NCI-H1436 treated with DMSO at 0.1 percent for 48 hours (cell line): ENCODE data around the gene CXXC1.
"Not testable (repeated sequence)": the region's sequence is repeated elsewhere in the genome, so short reads cannot be mapped to it uniquely, and the experiment has no call there.

ENCODE experiments used
- DNase-seq: peaks from one replicate; lab custom pipeline; 2025; lab: John Stamatoyannopoulos, UW

CXXC1 gene

DNA sequence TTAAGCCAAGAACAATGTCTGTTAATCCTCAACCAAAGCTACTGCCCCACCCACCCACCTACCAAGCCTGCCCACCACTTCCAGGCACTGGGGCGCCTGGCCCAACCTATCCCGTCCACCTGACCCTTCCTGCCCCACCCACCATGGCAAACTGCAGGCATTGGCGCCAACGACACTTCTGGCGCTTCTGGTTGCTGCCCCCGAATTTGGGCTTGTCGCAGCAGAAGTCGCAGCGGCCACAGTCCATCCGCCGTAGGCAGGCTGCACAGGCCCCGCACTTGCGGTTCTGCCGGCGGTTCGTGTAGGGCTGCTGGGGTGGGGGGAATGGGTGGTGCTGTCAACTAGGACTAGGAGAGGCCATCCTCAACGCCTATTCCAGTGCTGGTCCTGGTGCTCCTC, 13.4 kb downstream of the CXXC1 start:
- no peak for DNase-seq

DNA sequence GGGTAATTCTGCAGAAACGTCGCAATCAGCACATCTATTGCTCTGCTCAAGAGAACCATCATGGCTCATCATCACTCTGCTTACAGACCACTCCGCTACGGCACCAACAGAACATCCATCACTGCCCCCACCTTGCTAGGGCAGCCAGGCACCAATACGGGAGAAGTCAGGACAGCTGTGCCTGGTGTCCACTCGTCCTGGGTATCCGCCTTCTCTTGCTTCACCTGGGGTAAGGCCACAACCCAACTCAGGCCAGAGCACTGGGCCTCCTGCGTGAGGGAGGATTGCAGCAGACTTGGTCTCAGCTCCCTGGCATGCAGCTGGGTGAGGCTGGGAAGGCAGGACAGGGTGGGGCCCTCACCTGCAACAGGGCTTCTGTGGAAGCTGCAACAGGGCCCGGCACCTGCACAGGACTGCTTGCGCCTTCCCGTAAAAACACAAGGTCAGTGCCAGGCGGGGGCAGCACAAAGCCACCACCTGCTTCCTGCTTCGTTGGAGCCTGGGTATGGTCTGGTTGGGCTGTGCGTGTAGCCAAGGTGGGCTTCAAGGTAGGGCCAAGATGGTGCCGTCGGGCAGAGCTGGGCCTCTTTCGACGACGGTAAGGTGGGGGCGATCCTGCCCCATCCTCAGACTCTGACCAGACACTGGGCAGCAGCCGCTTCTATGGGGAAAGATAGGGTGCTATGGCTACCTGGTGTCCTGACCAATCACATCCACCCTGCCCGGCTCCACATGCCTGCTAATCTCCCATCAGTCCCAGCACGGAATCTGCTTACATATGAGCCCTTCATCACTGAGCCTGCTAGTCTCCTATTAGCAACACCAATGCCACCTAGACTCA, 14.1 kb downstream of the CXXC1 start:
- no peak for DNase-seq

DNA sequence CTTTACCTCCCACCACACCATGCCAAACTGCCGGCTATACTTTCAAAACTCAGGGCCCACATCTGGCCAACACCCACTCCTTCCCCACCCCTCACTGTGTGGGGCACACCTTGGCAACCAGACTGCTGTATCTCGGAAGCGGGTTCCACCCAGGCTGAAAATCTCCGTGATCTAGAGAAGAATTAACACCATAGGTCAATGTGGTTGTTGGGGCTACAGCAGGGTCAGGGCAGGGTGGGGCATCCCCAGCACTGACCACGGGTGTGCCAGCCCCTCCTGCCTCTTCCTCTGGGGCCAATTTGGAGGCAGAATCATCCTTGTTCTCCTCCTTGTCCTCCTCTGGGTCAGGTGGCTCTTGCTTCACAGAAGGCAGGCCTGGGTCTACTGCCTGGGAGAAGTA, 14.9 kb downstream of the CXXC1 start:
- no peak for DNase-seq

DNA sequence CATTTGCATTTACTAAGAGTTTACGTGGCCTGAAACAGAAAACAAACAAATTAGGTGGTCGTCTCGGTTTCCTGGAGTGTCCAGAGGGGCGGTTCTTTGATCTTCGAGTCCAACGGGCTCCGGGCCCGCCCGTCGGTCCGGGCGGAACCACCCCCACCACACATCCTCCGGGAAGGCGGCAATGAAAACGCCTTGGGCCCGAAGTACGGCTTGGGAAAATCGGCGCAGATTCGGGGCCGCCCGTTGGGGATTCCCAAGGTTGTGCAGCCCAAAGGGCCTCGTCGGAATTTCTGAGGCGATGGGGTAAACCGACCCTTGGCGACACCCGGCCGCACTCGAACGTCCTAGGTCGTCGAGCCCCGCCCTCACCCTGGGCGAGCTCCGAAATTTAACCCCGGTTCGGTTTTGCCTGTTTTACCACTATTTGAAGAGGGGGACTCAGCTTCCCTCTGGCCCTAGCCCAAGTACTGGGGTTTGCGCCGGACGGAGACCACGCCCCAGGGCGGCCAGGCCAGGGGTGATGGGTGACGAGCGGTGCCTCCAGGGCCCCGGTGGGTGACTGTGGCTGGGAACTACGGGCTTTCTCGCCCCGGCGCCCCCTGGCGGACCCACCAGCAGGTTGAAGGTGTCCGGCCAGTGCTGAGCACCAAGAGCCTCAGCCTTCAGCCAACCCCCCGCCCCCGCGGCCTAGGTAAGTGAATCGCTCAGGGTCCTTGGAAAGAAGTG, 19.3 kb downstream of the CXXC1 start:
- DNase-seq, result no peak

DNA sequence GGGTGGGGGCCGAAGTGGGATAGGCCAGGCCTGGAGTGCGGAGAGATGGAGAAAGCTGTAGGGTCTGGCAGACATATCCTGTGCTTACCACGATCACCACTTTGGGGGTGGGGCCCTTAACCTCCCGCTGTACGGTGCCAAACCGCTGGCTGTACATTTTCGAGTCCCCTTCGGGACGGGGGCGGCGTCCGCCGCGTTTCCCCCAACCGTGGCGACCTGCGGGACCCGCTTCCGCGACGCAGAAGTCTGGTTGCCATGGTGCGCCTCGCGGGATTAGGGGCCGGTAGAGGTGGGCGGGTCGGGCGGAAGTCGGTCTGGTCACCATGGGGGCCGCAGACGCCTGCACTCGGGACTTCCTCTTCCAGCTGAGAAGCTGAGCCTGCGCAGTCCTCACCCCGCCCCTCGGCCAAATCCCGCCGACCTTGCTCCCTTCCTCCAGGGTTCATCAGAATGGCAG, 21.2 kb downstream of the CXXC1 start, which contains the start of gene CFAP53:
CFAP53 (minus strand) TSS at position 248 of the 457 bp plus-strand sequence; CDS start at position 157, 91 bp downstream.
- DNase-seq, result peak; percentile 16

DNA sequence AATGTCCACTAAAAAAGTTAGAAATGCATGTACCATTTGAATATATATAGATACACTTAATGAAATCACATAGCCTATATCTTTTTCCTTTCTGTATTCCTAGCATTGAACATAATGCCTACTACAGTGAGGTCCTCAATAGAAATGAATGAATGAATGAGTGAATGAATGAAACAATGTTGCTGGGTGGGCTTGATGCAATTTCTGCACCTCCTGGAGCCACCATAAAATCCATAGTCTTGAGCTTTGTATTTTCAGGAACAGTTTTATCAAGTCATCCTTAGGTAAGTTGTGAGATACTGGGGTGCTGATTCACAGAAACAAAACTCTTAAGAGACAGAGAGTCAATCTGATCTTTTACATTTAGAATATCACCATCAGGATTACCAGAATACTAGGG, 24.5 kb downstream of the CXXC1 start:
- DNase-seq, result no peak

DNA sequence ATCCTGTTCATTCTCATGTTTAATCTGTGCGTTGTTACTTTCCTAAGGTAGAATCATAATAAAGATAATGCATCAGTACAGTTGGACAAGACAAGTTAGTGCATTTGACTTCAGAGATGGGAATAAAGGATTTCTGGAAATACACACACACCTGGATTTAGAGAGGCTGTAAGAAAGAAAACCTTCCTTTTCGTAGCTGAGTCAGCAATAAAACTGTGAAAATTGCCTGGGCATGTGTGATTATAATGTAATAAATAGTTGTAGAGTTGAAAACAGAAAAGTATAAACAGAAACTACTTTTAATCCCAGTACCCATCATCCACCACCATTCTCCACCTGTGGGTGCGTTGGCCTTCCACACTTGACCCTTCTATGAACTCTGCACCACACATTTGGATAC, 36.6 kb downstream of the CXXC1 start:
- no peak for DNase-seq

DNA sequence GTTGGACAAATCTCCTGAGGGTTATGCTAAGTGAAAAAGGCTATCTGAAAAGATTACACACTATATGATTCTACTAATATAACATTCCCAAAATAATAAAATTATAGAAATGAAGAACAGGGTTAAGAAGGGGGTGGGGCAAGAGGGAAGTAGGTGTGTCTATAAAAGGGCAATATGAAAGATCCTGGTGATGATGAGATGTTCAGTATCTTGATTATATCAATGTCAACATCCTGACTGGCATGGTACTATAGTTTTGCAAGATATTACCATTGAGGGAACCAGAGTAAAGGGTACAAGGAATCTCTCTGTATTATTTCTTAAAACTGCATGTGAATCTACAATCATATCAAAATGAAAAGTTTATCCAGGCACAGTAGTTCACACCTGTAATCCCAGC, 37.9 kb downstream of the CXXC1 start:
- DNase-seq, result no peak

DNA sequence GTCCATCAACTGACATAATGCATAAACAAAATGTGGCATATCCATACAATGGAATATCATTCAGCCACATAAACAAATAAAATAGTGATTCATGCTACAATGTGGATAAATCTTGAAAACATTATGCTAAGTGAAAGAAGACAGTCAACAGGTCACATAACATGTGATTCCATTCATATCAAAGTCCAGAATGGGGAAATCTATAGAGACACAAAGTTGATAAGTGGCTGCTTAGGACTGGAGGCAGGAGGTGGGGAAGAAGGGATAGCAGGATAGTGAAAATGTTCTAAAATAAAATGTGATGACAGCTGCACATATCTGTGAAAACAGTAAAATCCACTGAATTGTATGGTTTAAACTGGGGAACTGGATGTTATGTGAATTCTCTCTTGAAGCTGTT, 39.9 kb downstream of the CXXC1 start:
- DNase-seq, result no peak

DNA sequence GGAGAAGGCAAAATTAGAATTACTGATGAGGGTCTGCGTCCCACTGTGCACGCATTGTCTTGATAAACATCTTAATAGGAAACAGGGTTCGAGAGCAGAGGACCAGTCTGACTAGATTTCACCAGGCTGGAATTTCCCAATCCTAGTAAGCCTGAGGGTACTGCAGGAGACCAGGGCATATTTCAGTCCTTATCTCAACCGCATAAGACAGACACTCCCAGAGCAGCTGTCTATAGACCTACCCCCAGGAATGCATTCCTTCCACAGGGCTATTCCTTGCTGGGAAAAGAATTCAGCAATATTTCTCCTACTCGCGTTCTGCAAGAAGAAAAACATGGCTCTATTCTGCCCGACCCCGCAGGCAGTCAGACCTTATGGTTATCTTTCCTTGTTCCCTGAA, 45.7 kb downstream of the CXXC1 start:
- DNase-seq, result not testable (repeated sequence)

DNA sequence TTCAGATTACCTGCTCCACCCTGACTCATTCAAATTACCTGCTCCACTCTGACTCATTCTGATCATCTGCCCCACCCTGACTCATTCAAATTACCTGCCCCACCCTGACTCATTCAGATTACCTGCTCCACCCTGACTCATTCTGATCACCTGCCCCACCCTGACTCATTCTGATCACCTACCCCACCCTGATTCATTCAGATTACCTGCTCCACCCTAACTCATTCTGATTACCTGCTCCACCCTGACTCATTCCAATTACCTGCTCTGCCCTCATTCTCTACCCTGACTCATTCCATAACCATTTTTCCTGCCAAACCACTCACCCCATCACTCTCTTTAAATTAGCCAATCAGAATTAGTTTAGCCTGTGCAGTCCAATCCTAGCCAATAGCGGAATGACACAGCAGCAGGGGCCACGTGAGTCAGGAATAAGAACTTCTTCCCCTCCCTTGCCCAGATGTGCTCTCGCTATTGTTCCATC, 47.4 kb downstream of the CXXC1 start:
- no peak for DNase-seq

DNA sequence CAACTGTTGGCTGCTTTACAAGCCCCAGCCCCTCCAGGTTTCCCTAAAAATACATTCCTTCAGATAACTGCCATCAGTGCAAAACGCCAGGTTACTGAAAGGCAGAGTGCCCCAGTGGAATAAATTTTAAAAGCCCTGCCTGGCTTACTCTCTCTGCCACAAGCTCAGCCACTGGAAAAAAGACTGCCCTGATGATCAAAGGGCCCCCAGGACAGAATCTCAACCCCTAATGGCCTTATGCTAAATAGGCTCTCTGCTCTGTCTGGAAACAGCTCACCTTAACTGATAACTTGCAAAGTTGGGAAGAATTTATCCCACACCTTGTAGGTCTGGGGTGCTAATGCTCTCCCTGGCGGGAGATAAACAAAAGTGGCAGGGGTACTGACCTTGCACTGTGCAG, 55.1 kb downstream of the CXXC1 start:
- no peak for DNase-seq
